Fibroblast of lung (primary cell): ENCODE measurements around the gene CRKL. TPM values are rescaled to one million over a fixed set of nuclear protein-coding genes. Genes with fewer than 3 reads are reported as not detected.
"Not testable (repeated sequence)": the region's sequence is repeated elsewhere in the genome, so short reads cannot be mapped to it uniquely, and the experiment has no call there.

Experiments used
- DNase-seq, 2 donors: peaks; one replicate each; pipeline versions ENCODE4 v3.0.0 to v3.0.0-alpha.2; 2010; ENCODE audit warnings: low read depth in 2 of 2
- H2AFZ ChIP-seq: 2 replicates; pipeline ENCODE4 v1.5.1; 2012; ENCODE audit warnings: low read length, control low read depth, inconsistent platforms
- H3K27ac ChIP-seq: 2 replicates; pipeline ENCODE4 v1.5.1; 2011; ENCODE audit warnings: low read length, control low read depth; ENCODE audit not compliant: insufficient read depth
- H3K27me3 ChIP-seq: 2 replicates; pipeline ENCODE4 v1.5.1; 2011; ENCODE audit warnings: mild to moderate bottlenecking, low read length; ENCODE audit not compliant: control insufficient read depth, insufficient read depth
- H3K36me3 ChIP-seq: 2 replicates; pipeline ENCODE4 v1.5.1; 2011; ENCODE audit warnings: low read length; ENCODE audit not compliant: control insufficient read depth, insufficient read depth
- H3K4me1 ChIP-seq: 2 replicates; pipeline ENCODE4 v1.5.1; 2011; ENCODE audit warnings: low read length; ENCODE audit not compliant: control insufficient read depth, insufficient read depth; ENCODE audit errors: extremely low read depth
- H3K4me2 ChIP-seq: 2 replicates; pipeline ENCODE4 v1.5.1; 2011; ENCODE audit warnings: low read length, control low read depth; ENCODE audit not compliant: insufficient read depth; ENCODE audit errors: extremely low read depth
- H3K4me3 ChIP-seq, 4 experiments: fragments of 200-600 bp in 1 of 4; sonication (generic) in 1 of 4; replicated peaks in 1 of 4; 2 replicates each; pipeline ENCODE4 v1.5.1; 2011 to 2016; ENCODE audit warnings: low read length in 4 of 4, low read depth in 3 of 4, mild to moderate bottlenecking in 3 of 4, control low read depth in 2 of 4, inconsistent platforms in 1 of 4, mixed read lengths in 1 of 4; ENCODE audit not compliant: insufficient read depth in 1 of 4; ENCODE audit errors: control extremely low read depth in 1 of 4
- H3K79me2 ChIP-seq: 2 replicates; pipeline ENCODE4 v1.5.1; 2012; ENCODE audit warnings: mild to moderate bottlenecking, low read length, inconsistent platforms; ENCODE audit not compliant: control insufficient read depth, insufficient read depth
- H3K9ac ChIP-seq: 2 replicates; pipeline ENCODE4 v1.5.1; 2011; ENCODE audit warnings: mild to moderate bottlenecking, low read length, control low read depth; ENCODE audit not compliant: insufficient read depth
- H3K9me3 ChIP-seq: 2 replicates; pipeline ENCODE4 v1.5.1; 2012; ENCODE audit warnings: low read depth, low read length; ENCODE audit not compliant: control insufficient read depth, insufficient read depth
- H4K20me1 ChIP-seq: 2 replicates; pipeline ENCODE4 v1.5.1; 2011; ENCODE audit warnings: low read length; ENCODE audit not compliant: control insufficient read depth, insufficient read depth; ENCODE audit errors: extremely low read depth
- EZH2 ChIP-seq: IDR thresholded peaks from 2 replicates; pipeline ENCODE4 v1.5.1; 2012; ENCODE audit warnings: low read length, control low read depth, mild to moderate bottlenecking; ENCODE audit errors: missing control alignments
- polyA plus RNA-seq, 2 donors: library from polyadenylated mRNA; depleted of rRNA in 1 of 2; stranded (reverse) in 1 of 2; unstranded in 1 of 2; fragments of >200 nt; gene quantifications; 2 replicates each; pipeline ENCODE4 v1.2.1, GENCODE V29; 2011 to 2012; ENCODE audit warnings: missing spikeins in 1 of 2
- total RNA-seq: library from RNA; depleted of rRNA; stranded (reverse); fragments of >200 nt; gene quantifications from 2 replicates; pipeline ENCODE4 v1.2.1, GENCODE V29; 2014
- TF ChIP-seq, protein P1 (sequence below), 2 donors: IDR thresholded peaks in 1 of 2; conservative IDR thresholded peaks in 1 of 2; 1 replicate in 1 of 2; 2 replicates in 1 of 2; pipeline ENCODE4 v1.5.1; 2011 to 2012; ENCODE audit warnings: low read length in 2 of 2, control low read depth in 1 of 2, inconsistent platforms in 1 of 2, low read depth in 1 of 2, mild to moderate bottlenecking in 1 of 2

Gene CRKL
- total and polyA plus RNA-seq, 2 donors (not counting 1 experiment from before 2014, with no cell fraction given) = 23.8 to 45.1 TPM

DNA sequence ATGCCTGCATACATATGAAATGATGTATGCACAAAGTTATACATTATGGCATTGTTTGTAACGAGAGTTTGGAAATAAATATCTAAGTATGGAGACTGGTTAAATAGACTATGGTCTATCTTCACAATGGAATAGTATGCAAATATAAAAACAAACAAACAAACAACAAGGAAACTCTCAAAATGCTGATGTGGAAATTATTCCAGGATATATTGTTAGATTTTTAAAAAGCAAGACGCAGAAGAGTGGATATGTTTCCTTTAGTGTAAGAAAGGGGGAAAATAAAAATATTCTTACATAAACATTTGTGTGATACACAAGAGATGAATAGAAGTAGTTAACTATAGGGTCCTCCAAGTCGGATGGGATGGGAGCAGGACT, 10.8 kb upstream of the CRKL start:
- TF ChIP-seq EZH2 = no peak
- TF ChIP-seq, protein P1, sequence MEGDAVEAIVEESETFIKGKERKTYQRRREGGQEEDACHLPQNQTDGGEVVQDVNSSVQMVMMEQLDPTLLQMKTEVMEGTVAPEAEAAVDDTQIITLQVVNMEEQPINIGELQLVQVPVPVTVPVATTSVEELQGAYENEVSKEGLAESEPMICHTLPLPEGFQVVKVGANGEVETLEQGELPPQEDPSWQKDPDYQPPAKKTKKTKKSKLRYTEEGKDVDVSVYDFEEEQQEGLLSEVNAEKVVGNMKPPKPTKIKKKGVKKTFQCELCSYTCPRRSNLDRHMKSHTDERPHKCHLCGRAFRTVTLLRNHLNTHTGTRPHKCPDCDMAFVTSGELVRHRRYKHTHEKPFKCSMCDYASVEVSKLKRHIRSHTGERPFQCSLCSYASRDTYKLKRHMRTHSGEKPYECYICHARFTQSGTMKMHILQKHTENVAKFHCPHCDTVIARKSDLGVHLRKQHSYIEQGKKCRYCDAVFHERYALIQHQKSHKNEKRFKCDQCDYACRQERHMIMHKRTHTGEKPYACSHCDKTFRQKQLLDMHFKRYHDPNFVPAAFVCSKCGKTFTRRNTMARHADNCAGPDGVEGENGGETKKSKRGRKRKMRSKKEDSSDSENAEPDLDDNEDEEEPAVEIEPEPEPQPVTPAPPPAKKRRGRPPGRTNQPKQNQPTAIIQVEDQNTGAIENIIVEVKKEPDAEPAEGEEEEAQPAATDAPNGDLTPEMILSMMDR (conservative IDR thresholded peaks at IDR 0.05 in 1 of 2, IDR thresholded peaks at IDR 0.05 in 1 of 2; ENCODE audit: low read depth in 1 of 2, low read length in 2 of 2) = no peak
- H2AFZ ChIP-seq = no peak overlapping the region
- no peak overlapping the region for H3K27ac ChIP-seq
- no peaks in the 10 kb centered on the region for H4K20me1 ChIP-seq
- H3K79me2 ChIP-seq = no peaks in the 10 kb centered on the region
- H3K9ac ChIP-seq = no peak overlapping the region
- no peaks in the 10 kb centered on the region for H3K9me3 ChIP-seq
- DNase-seq = no peak
- H3K4me2 ChIP-seq = no peak overlapping the region
- no peaks in the 10 kb centered on the region for H3K36me3 ChIP-seq
- peaks cover 11% of the 10 kb centered on the region for H3K4me1 ChIP-seq
- no peaks in the 10 kb centered on the region for H3K27me3 ChIP-seq
- no peak overlapping the region for H3K4me3 ChIP-seq

GRCh38 chr22:20908717-20909116, 8.5 kb upstream of the CRKL start:
- H3K4me2 ChIP-seq, DNase-seq, H3K9me3 ChIP-seq, H3K27ac ChIP-seq, H3K9ac ChIP-seq, H3K27me3 ChIP-seq, H3K79me2 ChIP-seq, H3K36me3 ChIP-seq, H4K20me1 ChIP-seq, H3K4me3 ChIP-seq, H2AFZ ChIP-seq: not testable (repeated sequence)
- H3K4me1 ChIP-seq = peaks cover 11% of the 10 kb centered on the region

DNA sequence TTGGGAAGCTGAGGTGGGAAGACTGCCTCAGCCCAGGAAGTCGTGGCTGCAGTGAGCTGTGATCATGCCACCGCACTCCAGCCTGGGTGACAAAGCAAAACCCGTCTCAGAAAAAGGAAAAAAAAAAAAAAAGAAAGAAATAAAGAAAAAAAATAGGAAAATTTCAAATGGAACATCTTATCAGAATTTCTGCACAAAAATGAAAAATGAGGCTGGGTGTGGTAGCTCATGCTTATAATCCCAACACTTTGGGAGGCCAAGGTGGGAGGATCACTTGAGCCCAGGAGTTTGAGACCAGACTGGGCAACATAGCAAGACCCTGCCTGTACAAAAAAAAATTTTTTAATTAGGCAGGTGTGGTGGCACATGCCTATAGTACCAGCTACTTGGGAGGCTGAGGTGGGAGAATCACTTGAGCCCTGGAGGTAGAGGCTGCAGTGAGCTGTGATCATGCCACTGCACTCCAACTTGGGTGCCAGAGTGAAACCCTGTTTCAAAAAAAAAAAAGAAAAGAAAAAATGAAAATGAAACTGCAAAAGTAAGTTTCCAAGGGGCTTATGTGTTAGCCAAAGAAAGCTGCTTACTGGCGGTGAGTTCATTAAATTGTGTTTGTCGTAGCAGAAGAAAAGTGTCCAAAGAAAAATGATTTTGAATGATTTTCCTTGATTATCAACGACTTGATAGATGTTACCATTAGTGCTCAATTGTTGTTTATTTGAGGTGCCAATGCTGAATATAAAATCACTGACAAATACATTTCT, 7.5 kb upstream of the CRKL start:
- Histone ChIP-seq H3K79me2 (no peaks in the 10 kb centered on the region), H3K9me3 (no peaks in the 10 kb centered on the region), H4K20me1 (no peaks in the 10 kb centered on the region), H3K4me2 (no peak overlapping the region), H3K4me1 (peaks cover 4% of the 10 kb centered on the region), H3K4me3 (no peak overlapping the region), H2AFZ (no peak overlapping the region), H3K9ac (no peak overlapping the region), H3K36me3 (no peaks in the 10 kb centered on the region), H3K27ac (no peak overlapping the region), H3K27me3 (no peaks in the 10 kb centered on the region)
- DNase-seq = no peak
- no peak for TF ChIP-seq EZH2
- TF ChIP-seq, protein P1 (conservative IDR thresholded peaks at IDR 0.05 in 1 of 2, IDR thresholded peaks at IDR 0.05 in 1 of 2; ENCODE audit: low read depth in 1 of 2, low read length in 2 of 2) = no peak
